AG09309 (cell line): ENCODE measurements around the gene AP4S1.
"Not testable (repeated sequence)": the region's sequence is repeated elsewhere in the genome, so short reads cannot be mapped to it uniquely, and the experiment has no call there.

Source experiments
- DNase-seq: peaks from one replicate; pipeline ENCODE4 v3.0.0-alpha.2; 2010; ENCODE audit warnings: low read depth
- H3K4me3 ChIP-seq: 2 replicates; pipeline ENCODE4 v1.5.1; 2011; ENCODE audit warnings: mild to moderate bottlenecking, low read depth, low read length, moderate library complexity; ENCODE audit not compliant: control insufficient read depth
- TF ChIP-seq, protein P1 (sequence below): IDR thresholded peaks from 2 replicates; pipeline ENCODE4 v1.5.1; 2011; ENCODE audit warnings: mild to moderate bottlenecking, low read depth, low read length, inconsistent platforms; ENCODE audit not compliant: insufficient read depth, control insufficient read depth; ENCODE audit errors: missing control alignments

Gene AP4S1

DNA sequence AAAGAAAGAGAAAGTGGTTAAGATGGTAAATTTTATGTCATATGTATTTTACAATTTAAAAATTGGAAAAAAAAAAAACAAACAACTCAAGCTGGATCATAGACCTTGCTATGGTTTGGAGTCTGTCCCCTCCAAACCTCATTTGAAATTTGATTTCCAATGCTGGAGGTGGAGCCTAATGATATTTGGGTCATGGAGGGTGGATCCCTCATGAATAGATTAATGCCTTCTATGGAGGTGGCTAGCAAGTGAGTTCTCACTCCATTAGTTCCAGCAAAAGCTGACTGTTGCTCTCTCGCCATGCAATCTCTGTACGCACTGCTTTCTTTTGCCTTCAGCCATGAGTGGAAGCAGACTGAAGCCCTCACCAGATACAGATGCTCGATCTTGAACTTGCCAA lies 22.2 kb upstream of the AP4S1 start:
- DNase-seq = no peak
- H3K4me3 ChIP-seq = no peak overlapping the region
- TF ChIP-seq, protein P1, sequence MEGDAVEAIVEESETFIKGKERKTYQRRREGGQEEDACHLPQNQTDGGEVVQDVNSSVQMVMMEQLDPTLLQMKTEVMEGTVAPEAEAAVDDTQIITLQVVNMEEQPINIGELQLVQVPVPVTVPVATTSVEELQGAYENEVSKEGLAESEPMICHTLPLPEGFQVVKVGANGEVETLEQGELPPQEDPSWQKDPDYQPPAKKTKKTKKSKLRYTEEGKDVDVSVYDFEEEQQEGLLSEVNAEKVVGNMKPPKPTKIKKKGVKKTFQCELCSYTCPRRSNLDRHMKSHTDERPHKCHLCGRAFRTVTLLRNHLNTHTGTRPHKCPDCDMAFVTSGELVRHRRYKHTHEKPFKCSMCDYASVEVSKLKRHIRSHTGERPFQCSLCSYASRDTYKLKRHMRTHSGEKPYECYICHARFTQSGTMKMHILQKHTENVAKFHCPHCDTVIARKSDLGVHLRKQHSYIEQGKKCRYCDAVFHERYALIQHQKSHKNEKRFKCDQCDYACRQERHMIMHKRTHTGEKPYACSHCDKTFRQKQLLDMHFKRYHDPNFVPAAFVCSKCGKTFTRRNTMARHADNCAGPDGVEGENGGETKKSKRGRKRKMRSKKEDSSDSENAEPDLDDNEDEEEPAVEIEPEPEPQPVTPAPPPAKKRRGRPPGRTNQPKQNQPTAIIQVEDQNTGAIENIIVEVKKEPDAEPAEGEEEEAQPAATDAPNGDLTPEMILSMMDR = no peak

GRCh38 chr14:31004007-31004406 lies 21.4 kb upstream of the AP4S1 start:
- not testable (repeated sequence) for DNase-seq, H3K4me3 ChIP-seq

DNA sequence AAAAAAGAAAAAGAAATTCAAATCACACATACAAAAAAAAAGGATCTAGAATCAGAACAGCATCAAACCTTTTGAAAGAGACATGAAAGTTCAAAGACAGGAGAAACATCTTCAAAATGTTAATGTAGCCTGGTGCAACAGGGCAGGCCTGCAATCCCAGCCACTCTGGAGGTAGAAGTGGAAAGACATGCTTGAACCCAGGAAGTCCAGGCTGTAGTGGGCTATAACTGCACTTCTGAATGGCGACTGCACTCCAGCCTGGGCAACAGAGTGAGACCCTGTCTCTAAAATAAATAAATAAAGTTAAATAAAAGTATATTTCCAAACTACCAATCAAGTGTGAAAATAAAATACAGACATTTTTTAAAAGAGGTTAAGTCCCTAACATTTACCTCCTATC lies 18.7 kb upstream of the AP4S1 start:
- DNase-seq = no peak
- TF ChIP-seq, protein P1 = no peak
- H3K4me3 ChIP-seq = no peak overlapping the region

DNA sequence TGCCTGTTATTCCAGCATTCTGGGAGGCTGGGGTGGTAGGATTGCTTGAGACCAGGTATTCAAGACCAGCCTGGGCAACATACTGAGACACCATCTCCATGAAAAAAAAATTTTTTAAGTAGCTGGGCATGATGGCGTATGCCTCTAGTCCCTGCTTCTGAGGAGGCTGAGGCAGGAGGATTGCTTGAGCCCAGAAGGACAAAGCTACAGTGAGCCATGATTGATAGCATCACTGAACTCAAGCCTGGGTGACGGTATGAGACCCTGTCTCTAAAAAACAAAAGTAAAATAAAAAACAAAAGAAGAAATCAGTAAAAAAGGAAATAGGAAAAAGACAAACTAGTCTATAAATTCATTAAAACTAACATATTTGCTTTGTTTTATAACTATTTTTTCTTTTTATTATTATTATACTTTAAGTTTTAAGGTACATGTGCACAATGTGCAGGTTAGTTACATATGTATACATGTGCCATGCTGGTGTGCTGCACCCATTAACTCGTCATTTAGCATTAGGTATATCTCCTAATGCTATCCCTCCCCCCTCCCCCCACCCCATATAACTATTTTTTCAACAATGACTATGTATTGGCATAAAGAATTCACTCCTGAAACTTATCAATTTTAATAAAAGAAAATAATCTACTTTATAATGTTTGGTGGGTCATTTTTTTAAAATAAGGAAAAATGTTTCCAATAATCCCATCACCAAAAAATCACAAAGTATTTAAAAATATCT lies 15.4 kb upstream of the AP4S1 start:
- no peak for DNase-seq
- TF ChIP-seq, protein P1 = no peak
- H3K4me3 ChIP-seq = no peak overlapping the region

GRCh38 chr14:31010935-31011334 lies 14.5 kb upstream of the AP4S1 start:
- no peak overlapping the region for H3K4me3 ChIP-seq
- DNase-seq = no peak
- TF ChIP-seq, protein P1 = no peak

- no peak overlapping the region for H3K4me3 ChIP-seq
- TF ChIP-seq, protein P1 = no peak
- no peak for DNase-seq
Observed at GRCh38 chr14:31013841-31014240, 11.6 kb upstream of the AP4S1 start.

GRCh38 chr14:31018057-31018645 lies 7.3 kb upstream of the AP4S1 start:
- TF ChIP-seq, protein P1 = no peak
- no peak overlapping the region for H3K4me3 ChIP-seq
- no peak for DNase-seq
